GOT3 (cell line): Measurements from ENCODE around the gene PDE10A.
"Not testable (repeated sequence)": the region's sequence is repeated elsewhere in the genome, so short reads cannot be mapped to it uniquely, and the experiment has no call there.

Source experiments
- DNase-seq: peaks from one replicate; lab custom pipeline; 2025; ENCODE audit warnings: mixed read lengths; lab: John Stamatoyannopoulos, UW

Gene PDE10A

GRCh38 chr6:165624871-165625639 lies 38.0 kb downstream of the PDE10A start:
- no peak for DNase-seq

- DNase-seq: no peak
These were observed 41.1 kb downstream of the PDE10A start for GRCh38 chr6:165621940-165622339.

GRCh38 chr6:165618891-165619290 lies 44.1 kb downstream of the PDE10A start:
- DNase-seq: not testable (repeated sequence)

- no peak for DNase-seq
These were observed 44.8 kb downstream of the PDE10A start for GRCh38 chr6:165618241-165618640.

- DNase-seq: no peak
These were observed 45.5 kb downstream of the PDE10A start for GRCh38 chr6:165617528-165617927.

GRCh38 chr6:165616116-165616515 lies 46.9 kb downstream of the PDE10A start:
- DNase-seq: no peak

- DNase-seq: no peak
These were observed 47.4 kb downstream of the PDE10A start for GRCh38 chr6:165615636-165616035.

- no peak for DNase-seq
These were observed 51.7 kb downstream of the PDE10A start for GRCh38 chr6:165611294-165611693.

- DNase-seq: not testable (repeated sequence)
These were observed 54.5 kb downstream of the PDE10A start for GRCh38 chr6:165608577-165608976.

GRCh38 chr6:165606740-165607008 lies 56.4 kb downstream of the PDE10A start:
- no peak for DNase-seq

- DNase-seq: no peak
These were observed 56.9 kb downstream of the PDE10A start for GRCh38 chr6:165605901-165606739.

- no peak for DNase-seq
These were observed 57.7 kb downstream of the PDE10A start for GRCh38 chr6:165605182-165605875.

- no peak for DNase-seq
These were observed 60.8 kb downstream of the PDE10A start for GRCh38 chr6:165602291-165602690.

- no peak for DNase-seq
These were observed 62.4 kb downstream of the PDE10A start for GRCh38 chr6:165600606-165601005.

GRCh38 chr6:165599596-165600487 lies 63.2 kb downstream of the PDE10A start:
- no peak for DNase-seq

- DNase-seq: no peak
These were observed 63.9 kb downstream of the PDE10A start for GRCh38 chr6:165599121-165599520.

GRCh38 chr6:165597821-165598220 lies 65.2 kb downstream of the PDE10A start:
- DNase-seq: no peak

- no peak for DNase-seq
These were observed 68.3 kb downstream of the PDE10A start for GRCh38 chr6:165594584-165595333.

- not testable (repeated sequence) for DNase-seq
These were observed 70.1 kb downstream of the PDE10A start for GRCh38 chr6:165592947-165593346.

- DNase-seq: no peak
These were observed 74.5 kb downstream of the PDE10A start for GRCh38 chr6:165588515-165588914.

- DNase-seq: no peak
These were observed 75.8 kb downstream of the PDE10A start for GRCh38 chr6:165587206-165587605.
